A549 (cell line): ENCODE results near the gene SGSM1.

Experiments used
- CTCF ChIP-seq: fragments of >200 bp; sonication (Bioruptor Twin); formaldehyde crosslinking; IDR thresholded peaks from 3 replicates; pipeline ENCODE4 v1.5.1; 2016
- E2F6 ChIP-seq: IDR thresholded peaks from 2 replicates; pipeline ENCODE4 v1.6.1; 2012; ENCODE audit warnings: low read depth, borderline replicate concordance
- EHF ChIP-seq: fragments of 250-450 bp; sonication (Bioruptor Pico); IDR thresholded peaks from 2 replicates; pipeline ENCODE4 v1.5.0; 2020; ENCODE audit warnings: mild to moderate bottlenecking
- ELK1 ChIP-seq: fragments of 150-350 bp; IDR thresholded peaks from 2 replicates; pipeline ENCODE4 v1.6.1; 2014; ENCODE audit warnings: low read depth, mild to moderate bottlenecking, low read length
- EP300 ChIP-seq, 2 experiments: fragments of >200 bp; sonication (Bioruptor Twin); formaldehyde crosslinking; IDR thresholded peaks; 2 replicates in 1 of 2; 3 replicates in 1 of 2; pipeline ENCODE4 v1.6.1; 2016 to 2017
- HDAC2 ChIP-seq: fragments of 200-600 bp; sonication (generic); IDR thresholded peaks from 2 replicates; pipeline ENCODE4 v1.6.1; 2016
- HOXB5 ChIP-seq: fragments of 250-450 bp; sonication (Bioruptor Pico); IDR thresholded peaks from 2 replicates; pipeline ENCODE4 v1.5.0; 2020; ENCODE audit warnings: mild to moderate bottlenecking, moderate library complexity
- JUN ChIP-seq, 2 experiments: fragments of >200 bp; sonication (Bioruptor Twin); formaldehyde crosslinking; IDR thresholded peaks; 2 replicates in 1 of 2; 3 replicates in 1 of 2; pipeline ENCODE4 v1.6.1; 2016 to 2017
- MYC ChIP-seq: IDR thresholded peaks from 2 replicates; pipeline ENCODE4 v1.6.1; 2012; ENCODE audit warnings: mild to moderate bottlenecking, inconsistent platforms, low read length, improper control_type of control experiment, borderline replicate concordance
- NFE2L2 ChIP-seq: fragments of 150-350 bp; conservative IDR thresholded peaks from 2 replicates; pipeline ENCODE4 v1.6.1; 2014; ENCODE audit warnings: low read length
- POLR2A ChIP-seq: IDR thresholded peaks from 2 replicates; pipeline ENCODE4 v1.6.1; 2012; ENCODE audit warnings: mild to moderate bottlenecking, low read length
- POLR2AphosphoS2 ChIP-seq: conservative IDR thresholded peaks from 2 replicates; pipeline ENCODE4 v1.6.1; 2012; ENCODE audit warnings: low read length, improper control_type of control experiment, inconsistent platforms

- no peak for TF ChIP-seq CTCF
- no peak for TF ChIP-seq ELK1
- TF ChIP-seq JUN (IDR thresholded peaks at IDR 0.05): no peak
- TF ChIP-seq HOXB5 (CRISPR knock-in tag): no peak
- no peak for TF ChIP-seq MYC
- TF ChIP-seq POLR2A: no peak
- no peak for TF ChIP-seq E2F6
- no peak for TF ChIP-seq EP300 (IDR thresholded peaks at IDR 0.05)
- TF ChIP-seq NFE2L2: no peak
- no peak for TF ChIP-seq HDAC2
- TF ChIP-seq EHF (CRISPR knock-in tag): no peak
- TF ChIP-seq POLR2AphosphoS2: no peak
Measured at GRCh38 chr22:24905909-24906308, 99.9 kb downstream of the SGSM1 start.
